WERI-Rb-1 (cell line): Measurements from ENCODE around the gene POTED.
"Not testable (repeated sequence)": the region's sequence is repeated elsewhere in the genome, so short reads cannot be mapped to it uniquely, and the experiment has no call there.

Experiments
- DNase-seq: peaks from one replicate; pipeline ENCODE4 v3.0.0-alpha.2; 2020
- H3K27ac ChIP-seq: fragments of 250-450 bp; sonication (Bioruptor Pico); 2 replicates; pipeline ENCODE4 v1.5.1; 2020; ENCODE audit warnings: mild to moderate bottlenecking, moderate library complexity
- H3K27me3 ChIP-seq: fragments of 250-450 bp; sonication (Bioruptor Pico); 2 replicates; pipeline ENCODE4 v1.5.1; 2021; ENCODE audit warnings: mild to moderate bottlenecking, low read depth, moderate library complexity; ENCODE audit not compliant: insufficient read depth, severe bottlenecking
- H3K36me3 ChIP-seq: fragments of 250-450 bp; sonication (Bioruptor Pico); 2 replicates; pipeline ENCODE4 v1.5.1; 2020; ENCODE audit warnings: mild to moderate bottlenecking, moderate library complexity
- H3K4me3 ChIP-seq: 2 replicates; pipeline ENCODE4 v1.5.1; 2011; ENCODE audit warnings: low read depth, mild to moderate bottlenecking, control low read depth, low read length
- H3K9me3 ChIP-seq: fragments of 250-450 bp; sonication (Bioruptor Pico); 2 replicates; pipeline ENCODE4 v1.5.1; 2021; ENCODE audit warnings: mild to moderate bottlenecking, moderate library complexity; ENCODE audit not compliant: severe bottlenecking

POTED gene

GRCh38 chr21:13609477-13609876, at the start of gene POTED:
POTED (plus strand) TSS chr21:13609777; CDS start chr21:13610229, 452 bp downstream.
- not testable (repeated sequence) for H3K36me3 ChIP-seq, H3K9me3 ChIP-seq, H3K4me3 ChIP-seq, DNase-seq, H3K27me3 ChIP-seq, H3K27ac ChIP-seq

GRCh38 chr21:13650101-13650500, 40.5 kb downstream of the POTED start:
- not testable (repeated sequence) for H3K27ac ChIP-seq, DNase-seq, H3K27me3 ChIP-seq, H3K9me3 ChIP-seq, H3K4me3 ChIP-seq, H3K36me3 ChIP-seq

GRCh38 chr21:13651746-13652145, 42.2 kb downstream of the POTED start:
- H3K9me3 ChIP-seq, H3K36me3 ChIP-seq, H3K27ac ChIP-seq, H3K27me3 ChIP-seq, H3K4me3 ChIP-seq, DNase-seq: not testable (repeated sequence)
